Esophagus muscularis mucosa (tissue), 3 donors: Measurements from ENCODE around the gene INPP5A.

Experiments
- POLR2A ChIP-seq: fragments of 450-650 bp; IDR thresholded peaks from one replicate; pipeline ENCODE4 v1.6.1; 2017; ENCODE audit warnings: antibody characterized with exemption, moderate library complexity, mild to moderate bottlenecking, low read depth
- TF ChIP-seq, protein P1 (sequence below), 3 experiments: fragments of 200-600 bp in 2 of 3; fragments of 450-650 bp in 1 of 3; sonication (generic) in 2 of 3; IDR thresholded peaks; one replicate each; pipeline ENCODE4 v1.5.1; 2017 to 2019; ENCODE audit warnings: antibody characterized with exemption in 3 of 3, mild to moderate bottlenecking in 2 of 3, moderate library complexity in 1 of 3

GRCh38 chr10:132659206-132660091 lies 121.9 kb downstream of the INPP5A start:
- TF ChIP-seq, protein P1, sequence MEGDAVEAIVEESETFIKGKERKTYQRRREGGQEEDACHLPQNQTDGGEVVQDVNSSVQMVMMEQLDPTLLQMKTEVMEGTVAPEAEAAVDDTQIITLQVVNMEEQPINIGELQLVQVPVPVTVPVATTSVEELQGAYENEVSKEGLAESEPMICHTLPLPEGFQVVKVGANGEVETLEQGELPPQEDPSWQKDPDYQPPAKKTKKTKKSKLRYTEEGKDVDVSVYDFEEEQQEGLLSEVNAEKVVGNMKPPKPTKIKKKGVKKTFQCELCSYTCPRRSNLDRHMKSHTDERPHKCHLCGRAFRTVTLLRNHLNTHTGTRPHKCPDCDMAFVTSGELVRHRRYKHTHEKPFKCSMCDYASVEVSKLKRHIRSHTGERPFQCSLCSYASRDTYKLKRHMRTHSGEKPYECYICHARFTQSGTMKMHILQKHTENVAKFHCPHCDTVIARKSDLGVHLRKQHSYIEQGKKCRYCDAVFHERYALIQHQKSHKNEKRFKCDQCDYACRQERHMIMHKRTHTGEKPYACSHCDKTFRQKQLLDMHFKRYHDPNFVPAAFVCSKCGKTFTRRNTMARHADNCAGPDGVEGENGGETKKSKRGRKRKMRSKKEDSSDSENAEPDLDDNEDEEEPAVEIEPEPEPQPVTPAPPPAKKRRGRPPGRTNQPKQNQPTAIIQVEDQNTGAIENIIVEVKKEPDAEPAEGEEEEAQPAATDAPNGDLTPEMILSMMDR (IDR thresholded peaks at IDR 0.05): no peak
- no peak for TF ChIP-seq POLR2A
